ENCODE data around the gene LIPK. TPM values are rescaled to one million over a fixed set of nuclear protein-coding genes. Genes with fewer than 3 reads are reported as not detected.

Gene LIPK
- total RNA-seq, 2 donors from 2014 or later, result not detected

GRCh38 chr10:88782222-88782621, 76.2 kb downstream of the LIPK start:
- no peaks in the 10 kb centered on the region for H3K4me1 ChIP-seq (ENCODE audit: control insufficient read depth in 1 of 2, low read depth in 2 of 2)
- no peak overlapping the region for H3K27ac ChIP-seq
- H3K9me3 ChIP-seq, result no peaks in the 10 kb centered on the region
- ATAC-seq (ENCODE audit: insufficient number of reproducible peaks, low FRiP score, low read depth) (no peak), DNase-seq (ENCODE audit: low spot score) (no peak)
- TF ChIP-seq CTCF (IDR thresholded peaks at IDR 0.05), result no peak
- no peaks in the 10 kb centered on the region for H3K27me3 ChIP-seq (replicated peaks; ENCODE audit: insufficient read depth)
- H3K36me3 ChIP-seq, result no peaks in the 10 kb centered on the region
- no peak overlapping the region for H3K4me3 ChIP-seq

DNA sequence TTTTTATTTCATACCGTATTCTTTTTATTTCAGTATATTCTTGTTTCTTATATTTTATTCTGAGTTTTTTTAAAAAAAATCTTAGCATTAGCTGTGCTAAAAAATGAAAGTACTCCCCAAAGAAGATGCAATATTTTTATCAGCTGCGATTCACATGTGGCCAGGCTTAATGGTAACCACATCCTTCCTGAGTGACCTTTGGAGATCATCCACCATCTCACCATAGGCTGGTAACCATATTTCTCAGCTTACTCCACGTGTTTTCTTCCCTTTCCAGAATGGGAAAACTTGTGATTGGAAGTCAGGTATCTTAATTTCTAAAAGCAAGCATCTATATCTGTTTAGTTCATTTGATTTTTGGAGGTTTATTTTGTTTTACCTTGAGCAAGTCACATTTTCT, 77.7 kb downstream of the LIPK start:
- no peak for TF ChIP-seq CTCF (IDR thresholded peaks at IDR 0.05)
- Histone ChIP-seq H3K9me3 (no peaks in the 10 kb centered on the region), H3K36me3 (no peaks in the 10 kb centered on the region), H3K4me1 (ENCODE audit: control insufficient read depth in 1 of 2, low read depth in 2 of 2) (no peaks in the 10 kb centered on the region), H3K27ac (no peak overlapping the region), H3K27me3 (replicated peaks; ENCODE audit: insufficient read depth) (no peaks in the 10 kb centered on the region), H3K4me3 (no peak overlapping the region)
- DNase-seq (ENCODE audit: low spot score) (no peak), ATAC-seq (ENCODE audit: insufficient number of reproducible peaks, low FRiP score, low read depth) (no peak)

- H3K9me3 ChIP-seq, result no peaks in the 10 kb centered on the region
- ATAC-seq (ENCODE audit: insufficient number of reproducible peaks, low FRiP score, low read depth) (no peak), DNase-seq (ENCODE audit: low spot score) (no peak)
- no peaks in the 10 kb centered on the region for H3K27me3 ChIP-seq (replicated peaks; ENCODE audit: insufficient read depth)
- H3K4me3 ChIP-seq, result no peak overlapping the region
- H3K4me1 ChIP-seq (ENCODE audit: control insufficient read depth in 1 of 2, low read depth in 2 of 2), result no peaks in the 10 kb centered on the region
- no peak for TF ChIP-seq CTCF (IDR thresholded peaks at IDR 0.05)
- no peak overlapping the region for H3K27ac ChIP-seq
- H3K36me3 ChIP-seq, result no peaks in the 10 kb centered on the region
Measured at GRCh38 chr10:88786032-88786770, 80.2 kb downstream of the LIPK start.

DNA sequence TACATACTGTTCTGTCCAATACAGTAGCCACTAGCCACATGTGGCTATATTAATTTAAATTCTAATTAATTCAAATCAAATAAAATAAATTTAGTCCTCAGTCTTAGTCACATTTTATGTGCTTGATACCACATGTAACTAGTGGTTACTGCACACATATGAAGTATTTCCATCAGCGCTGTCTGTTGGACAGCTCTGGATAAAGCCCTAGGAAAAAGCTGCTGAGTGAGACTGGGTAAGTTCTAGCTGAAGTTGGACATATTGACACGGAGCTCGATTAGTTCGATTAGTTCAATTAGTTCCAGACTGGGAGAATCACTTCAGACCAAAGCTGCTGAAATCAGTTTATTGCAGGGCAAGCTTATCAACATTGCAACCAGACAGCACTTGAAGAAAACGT, 81.4 kb downstream of the LIPK start:
- Histone ChIP-seq H3K4me3 (no peak overlapping the region), H3K36me3 (no peaks in the 10 kb centered on the region), H3K27ac (no peak overlapping the region), H3K4me1 (ENCODE audit: control insufficient read depth in 1 of 2, low read depth in 2 of 2) (no peaks in the 10 kb centered on the region), H3K27me3 (replicated peaks; ENCODE audit: insufficient read depth) (no peaks in the 10 kb centered on the region), H3K9me3 (no peaks in the 10 kb centered on the region)
- no peak for ATAC-seq (ENCODE audit: insufficient number of reproducible peaks, low FRiP score, low read depth)
- DNase-seq (ENCODE audit: low spot score), result no peak
- no peak for TF ChIP-seq CTCF (IDR thresholded peaks at IDR 0.05)

GRCh38 chr10:88788924-88789323, 82.9 kb downstream of the LIPK start:
- no peak for ATAC-seq (ENCODE audit: insufficient number of reproducible peaks, low FRiP score, low read depth)
- DNase-seq (ENCODE audit: low spot score), result no peak
- no peaks in the 10 kb centered on the region for H3K36me3 ChIP-seq

More at GRCh38 chr10:88788924-88789323, 82.9 kb downstream of the LIPK start:
- no peak overlapping the region for H3K27ac ChIP-seq
- no peaks in the 10 kb centered on the region for H3K4me1 ChIP-seq (ENCODE audit: control insufficient read depth in 1 of 2, low read depth in 2 of 2)
- no peak overlapping the region for H3K4me3 ChIP-seq
- H3K27me3 ChIP-seq (replicated peaks; ENCODE audit: insufficient read depth), result no peaks in the 10 kb centered on the region
- H3K9me3 ChIP-seq, result no peaks in the 10 kb centered on the region
- no peak for TF ChIP-seq CTCF (IDR thresholded peaks at IDR 0.05)

Data from thoracic aorta (tissue), 2 donors.